GM12891 (cell line): ENCODE data around the gene LRRC47.
"Not testable (repeated sequence)": the region's sequence is repeated elsewhere in the genome, so short reads cannot be mapped to it uniquely, and the experiment has no call there.

ENCODE experiments used
- POLR2A ChIP-seq: IDR thresholded peaks from 2 replicates; pipeline ENCODE4 v1.6.1; 2011; ENCODE audit warnings: low read depth, low read length, control low read depth
- TAF1 ChIP-seq: IDR thresholded peaks from 2 replicates; pipeline ENCODE4 v1.6.1; 2011; ENCODE audit warnings: low read depth, low read length, control low read depth

DNA sequence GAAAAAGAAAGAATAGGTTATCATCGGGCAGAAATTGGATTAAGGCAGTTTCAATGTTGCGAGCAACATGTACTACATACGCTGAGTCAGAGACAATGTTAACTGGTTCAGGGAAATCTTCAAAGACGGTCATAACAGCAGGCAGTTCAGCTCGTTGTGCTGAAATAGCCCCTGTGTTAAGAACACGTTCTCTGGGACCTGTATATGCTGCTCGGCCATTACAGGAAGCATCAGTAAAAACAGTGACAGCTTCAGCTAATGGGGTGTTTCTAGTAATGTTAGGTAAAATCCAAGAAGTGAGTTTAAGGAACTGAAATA is 8.3 kb upstream of the LRRC47 start:
- not testable (repeated sequence) for TF ChIP-seq POLR2A, TAF1
